Right atrium auricular region (tissue), 2 donors: Measurements from ENCODE around the gene PTCRA. TPM values are rescaled to one million over a fixed set of nuclear protein-coding genes. Genes with fewer than 3 reads are reported as not detected.
A peak's percentile ranks its signal among the peaks of the same experiment; 100 is the strongest.

Experiments used
- DNase-seq: peaks from one replicate; pipeline ENCODE4 v3.0.0-alpha.2; 2019; ENCODE audit warnings: low spot score
- H3K27ac ChIP-seq, 2 donors: fragments of 200-600 bp; sonication (generic); 1 replicate in 1 of 2; 2 replicates in 1 of 2; pipeline ENCODE4 v1.5.1; 2016 to 2019
- H3K27me3 ChIP-seq, 2 donors: fragments of 200-600 bp; sonication (generic); one replicate each; pipeline versions ENCODE4 v1.5.1 to v1.6.0; 2017 to 2019
- H3K36me3 ChIP-seq: fragments of 200-600 bp; sonication (generic); one replicate; pipeline ENCODE4 v1.5.1; 2016
- H3K4me1 ChIP-seq, 2 donors: fragments of 200-600 bp; sonication (generic); one replicate each; pipeline versions ENCODE4 v1.5.1 to v1.6.0; 2017 to 2019
- H3K4me3 ChIP-seq, 2 donors: fragments of 200-600 bp; sonication (generic); 1 replicate in 1 of 2; 2 replicates in 1 of 2; pipeline ENCODE4 v1.5.1; 2017 to 2019; ENCODE audit warnings: mild to moderate bottlenecking in 1 of 2, moderate library complexity in 1 of 2
- H3K9me3 ChIP-seq, 2 donors: fragments of 200-600 bp; sonication (generic); one replicate each; pipeline ENCODE4 v1.5.1; 2019
- CTCF ChIP-seq, 2 donors: fragments of 200-600 bp; sonication (generic); IDR thresholded peaks; one replicate each; pipeline ENCODE4 v1.5.1; 2019; ENCODE audit warnings: antibody characterized with exemption in 2 of 2
- total RNA-seq, 2 donors: library from RNA; depleted of rRNA; stranded (reverse); fragments of >200 nt; gene quantifications; one replicate each; pipeline ENCODE4 v1.1.0, GENCODE V29; 2016

PTCRA gene
- total RNA-seq, 2 donors from 2014 or later, result 1.6 TPM; not detected in 1

GRCh38 chr6:42925248-42925857 lies 9.5 kb downstream of the PTCRA start:
- Histone ChIP-seq H3K9me3 (no peaks in the 10 kb centered on the region), H3K36me3 (no peaks in the 10 kb centered on the region), H3K27me3 (peaks cover 0 to 5% of the 10 kb centered on the region in 2 donors), H3K4me1 (peaks cover 0 to 14% of the 10 kb centered on the region in 2 donors), H3K4me3 (no peak overlapping the region), H3K27ac (no peak overlapping the region)
- no peak for DNase-seq
- no peak for TF ChIP-seq CTCF (IDR thresholded peaks at IDR 0.05)

- DNase-seq, result peak; percentile 96
- TF ChIP-seq CTCF (IDR thresholded peaks at IDR 0.05), result peak in 1 of 2 donors; percentile 8
- H3K4me3 ChIP-seq, result peak within 1 kb of the TSS; percentile 65 to 72
- peak within 1 kb of the TSS; percentile 87 to 92 for H3K27ac ChIP-seq
- peaks cover 0 to 5% of the 10 kb centered on the region in 2 donors for H3K27me3 ChIP-seq
- H3K9me3 ChIP-seq, result no peaks in the 10 kb centered on the region
- peaks cover 2% of the 10 kb centered on the region for H3K36me3 ChIP-seq
- peaks cover 0 to 21% of the 10 kb centered on the region in 2 donors for H3K4me1 ChIP-seq
These were observed 13.3 kb downstream of the PTCRA start, which contains the start of gene CNPY3 for GRCh38 chr6:42928986-42929820. CNPY3 (plus strand) TSS chr6:42929480; CDS start chr6:42929571, 91 bp downstream.

- H3K4me1 ChIP-seq, result peaks cover 0 to 21% of the 10 kb centered on the region in 2 donors
These were observed 14.0 kb downstream of the PTCRA start for GRCh38 chr6:42929821-42930360.

GRCh38 chr6:42932412-42932811 lies 16.6 kb downstream of the PTCRA start:
- no peak for DNase-seq
- Histone ChIP-seq H3K9me3 (no peaks in the 10 kb centered on the region), H3K36me3 (peaks cover 25% of the 10 kb centered on the region), H3K27me3 (no peaks in the 10 kb centered on the region), H3K27ac (no peak overlapping the region), H3K4me3 (no peak overlapping the region), H3K4me1 (peaks cover 0 to 21% of the 10 kb centered on the region in 2 donors)
- TF ChIP-seq CTCF (IDR thresholded peaks at IDR 0.05), result no peak

More at GRCh38 chr6:42929821-42930360, 14.0 kb downstream of the PTCRA start:
- no peak for DNase-seq
- no peak for TF ChIP-seq CTCF (IDR thresholded peaks at IDR 0.05)
- peak overlapping the region; percentile 87 to 92 for H3K27ac ChIP-seq
- H3K36me3 ChIP-seq, result peaks cover 7% of the 10 kb centered on the region
- peak overlapping the region; percentile 65 to 72 for H3K4me3 ChIP-seq
- peaks cover 0 to 5% of the 10 kb centered on the region in 2 donors for H3K27me3 ChIP-seq
- H3K9me3 ChIP-seq, result no peaks in the 10 kb centered on the region

- Histone ChIP-seq H3K27me3 (no peaks in the 10 kb centered on the region), H3K4me3 (no peak overlapping the region), H3K9me3 (no peaks in the 10 kb centered on the region), H3K27ac (no peak overlapping the region), H3K4me1 (peaks cover 0 to 19% of the 10 kb centered on the region in 2 donors), H3K36me3 (peaks cover 33% of the 10 kb centered on the region)
- DNase-seq, result no peak
- TF ChIP-seq CTCF (IDR thresholded peaks at IDR 0.05), result no peak
These were observed 17.4 kb downstream of the PTCRA start for GRCh38 chr6:42933205-42933604.
